ENCODE data around the gene CD151.

The CD151 gene

DNA sequence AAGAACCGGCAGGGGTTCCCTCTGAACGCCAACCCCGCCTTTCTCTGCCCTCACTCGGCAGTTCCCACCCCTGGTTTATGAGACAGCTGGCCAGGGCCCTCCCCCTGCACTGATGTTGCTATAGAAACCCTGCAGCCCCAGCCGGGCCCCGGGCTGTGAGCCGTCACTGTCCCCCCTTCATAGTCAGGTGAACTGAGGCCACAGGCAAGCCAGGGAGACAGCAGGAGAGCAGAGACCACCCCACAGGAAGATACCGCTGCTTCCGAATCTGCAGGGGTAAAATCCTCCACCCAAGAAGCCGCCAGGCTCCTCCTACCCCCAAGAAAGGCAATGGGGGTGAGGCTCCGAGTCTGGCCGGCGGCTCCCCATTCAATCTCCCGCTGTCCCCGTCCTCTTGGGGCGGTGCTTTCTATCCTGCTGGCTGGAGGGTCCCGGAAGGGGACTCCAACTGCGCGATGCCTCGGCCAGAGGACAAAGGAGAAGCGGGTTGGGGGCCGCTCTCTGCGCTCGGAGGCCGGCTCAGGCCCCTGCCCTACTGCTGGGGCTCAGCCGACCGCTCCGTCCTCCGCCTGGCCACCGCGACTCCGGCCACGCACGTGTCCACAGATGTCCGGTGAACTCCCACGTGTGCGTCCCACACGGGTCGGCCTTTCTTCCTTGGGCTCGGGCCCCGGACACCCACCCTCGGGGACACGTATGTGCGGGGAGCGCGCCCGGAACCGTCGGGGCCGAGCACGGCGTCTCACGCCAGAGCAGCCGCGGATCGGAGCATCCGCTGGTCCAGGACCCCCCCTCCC is 35.3 kb upstream of the CD151 start:
- DNase-seq, result peak; percentile 50

DNA sequence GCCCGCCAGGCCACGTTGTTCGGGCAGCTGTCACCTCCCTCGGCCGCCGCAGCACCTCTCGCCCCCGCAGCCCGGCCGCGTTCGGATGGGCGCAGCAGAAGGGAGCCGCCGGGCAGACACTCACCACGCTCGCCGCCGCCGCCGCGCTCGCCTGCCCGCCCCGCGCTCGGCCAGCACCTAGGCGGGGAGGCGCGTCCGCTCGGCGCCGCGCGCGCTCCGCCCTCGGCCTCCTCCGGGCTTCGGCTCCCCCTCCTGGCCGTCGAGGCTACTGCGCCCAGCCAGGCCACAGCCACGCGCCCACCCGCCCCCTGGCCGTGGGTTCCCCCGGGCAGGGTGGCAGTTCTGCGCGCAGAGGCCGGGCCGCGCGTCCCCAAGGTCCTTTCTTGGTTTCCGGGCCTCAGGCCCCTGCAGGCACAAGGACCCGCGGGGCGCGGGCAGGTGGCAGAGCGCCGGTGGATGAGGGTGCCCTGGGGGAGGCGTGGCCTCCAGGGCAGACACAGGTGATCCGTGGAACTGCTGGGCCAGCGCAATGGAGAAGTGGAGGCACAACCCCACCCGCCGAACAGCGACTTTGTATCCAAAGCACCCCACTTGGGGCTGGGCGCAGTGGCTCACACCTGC is 34.5 kb upstream of the CD151 start, which contains the start of gene SLC25A22:
SLC25A22 (minus strand) TSS at position 189 of the 621 bp plus-strand sequence. CDS start 3,275 bp downstream, outside the sequence.
- peak; percentile 79 for DNase-seq

DNA sequence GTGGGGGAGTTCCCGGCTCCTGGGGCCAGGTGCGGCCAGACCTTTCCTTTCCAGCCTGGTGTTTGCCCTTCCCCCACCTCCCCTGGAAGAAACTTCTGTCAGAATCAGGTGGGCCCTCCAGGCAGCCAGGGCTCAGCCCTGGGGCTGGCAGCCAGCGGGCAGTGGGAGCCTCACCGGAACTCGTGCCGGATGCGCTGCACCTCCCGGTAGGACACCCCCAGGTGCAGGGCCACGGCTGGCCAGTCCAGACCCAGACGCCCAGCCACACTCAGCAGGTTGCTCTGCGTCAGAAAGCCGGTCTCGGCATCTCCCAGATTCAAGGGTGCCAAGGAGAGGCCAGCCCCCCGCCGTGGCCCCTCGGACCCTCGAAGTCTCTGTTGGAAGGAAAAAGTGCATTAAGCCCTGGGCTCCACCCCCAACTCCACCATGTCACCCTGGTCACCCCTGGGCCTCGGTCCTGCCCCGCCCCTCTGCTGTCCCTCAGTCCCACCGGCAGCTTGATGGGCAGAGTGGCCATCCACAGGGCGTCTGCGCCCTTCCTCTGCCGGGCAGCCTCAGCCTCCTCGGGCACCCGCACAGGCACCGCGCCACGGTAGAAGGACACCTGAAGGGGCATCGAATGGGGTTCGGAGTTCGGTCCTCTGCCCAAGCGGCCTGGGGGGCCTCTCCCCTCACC is 33.0 kb upstream of the CD151 start:
- DNase-seq, result no peak

DNA sequence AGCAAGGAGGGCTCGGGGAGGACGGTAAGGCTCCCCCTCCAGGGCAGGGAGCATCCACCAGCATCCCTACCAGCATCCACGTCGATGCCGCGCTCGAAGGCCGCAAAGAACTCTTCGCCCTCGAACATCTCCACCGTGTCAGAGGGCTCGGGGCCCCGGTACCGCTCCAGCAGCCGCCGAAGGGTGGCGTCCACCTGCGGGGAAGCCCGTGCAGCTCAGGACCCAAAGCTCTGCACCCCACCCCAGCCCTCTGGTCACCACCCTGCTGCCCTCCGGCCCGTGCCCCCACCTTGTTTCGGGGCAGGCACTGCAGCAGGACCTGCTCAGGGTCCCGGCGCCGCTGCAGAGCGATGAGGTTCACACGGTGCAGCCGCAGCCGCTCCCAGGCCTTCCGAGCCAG is 32.3 kb upstream of the CD151 start:
- DNase-seq, result no peak

DNA sequence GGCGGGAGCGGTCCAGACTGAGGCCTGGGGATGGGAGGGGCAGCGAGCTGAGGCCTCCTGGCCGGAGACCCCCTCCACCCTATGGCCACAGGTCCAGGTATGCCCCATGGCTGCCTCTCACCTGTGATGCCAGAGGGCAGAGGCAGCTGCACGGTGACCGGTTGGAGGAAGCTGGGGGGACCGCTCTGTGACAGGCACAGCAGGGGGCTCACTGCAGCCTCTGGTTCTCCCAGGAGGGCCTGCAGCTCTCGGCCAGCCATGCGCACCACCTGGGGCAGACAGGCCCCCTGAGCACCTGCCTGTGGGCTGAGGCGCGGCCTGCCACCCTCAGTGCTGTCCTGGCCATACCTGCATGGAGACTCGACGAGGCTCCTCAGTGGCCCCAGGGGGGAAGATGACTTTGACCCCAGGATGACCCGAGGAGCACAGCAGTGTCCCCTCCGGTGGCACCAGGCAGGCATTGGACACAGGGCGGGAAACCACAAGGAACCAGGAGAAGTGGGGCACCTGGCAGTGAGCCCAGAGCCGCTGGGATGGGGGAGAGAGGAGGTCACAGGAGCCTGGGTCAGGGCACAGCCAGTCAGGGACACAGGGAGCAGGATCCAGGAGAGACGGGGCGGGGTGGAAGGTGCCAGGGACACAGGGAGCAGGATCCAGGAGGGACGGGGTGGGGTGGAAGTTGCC is 31.5 kb upstream of the CD151 start:
- no peak for DNase-seq

DNA sequence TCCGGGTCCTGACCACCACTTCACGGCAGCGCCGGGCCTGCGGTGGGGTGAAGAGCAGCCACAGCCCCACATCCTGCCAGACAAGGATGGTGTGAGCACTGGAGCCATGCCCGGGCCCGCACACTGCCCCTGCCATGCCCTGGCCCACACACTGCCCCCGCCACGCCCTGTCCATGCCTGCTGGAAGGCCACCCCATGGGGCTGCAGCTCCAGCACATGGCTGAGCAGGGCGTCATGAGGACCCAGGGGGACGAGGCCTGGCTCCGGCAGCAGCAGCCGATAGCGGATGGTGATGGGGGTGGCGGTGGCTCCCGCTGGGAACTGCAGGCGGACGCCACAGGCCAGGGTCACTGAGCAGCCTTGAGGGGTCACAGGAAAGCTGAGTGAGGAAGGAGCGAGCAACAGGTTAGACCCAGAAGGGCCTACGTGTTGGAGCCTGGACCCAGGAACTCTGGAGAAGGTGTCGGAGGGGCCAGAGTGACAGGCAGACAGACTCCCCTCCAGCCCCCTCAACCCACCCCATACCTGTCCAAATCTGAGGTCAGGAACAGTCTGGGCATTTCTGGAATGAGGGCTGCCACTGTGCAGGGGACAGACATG is 30.6 kb upstream of the CD151 start:
- DNase-seq, result no peak

DNA sequence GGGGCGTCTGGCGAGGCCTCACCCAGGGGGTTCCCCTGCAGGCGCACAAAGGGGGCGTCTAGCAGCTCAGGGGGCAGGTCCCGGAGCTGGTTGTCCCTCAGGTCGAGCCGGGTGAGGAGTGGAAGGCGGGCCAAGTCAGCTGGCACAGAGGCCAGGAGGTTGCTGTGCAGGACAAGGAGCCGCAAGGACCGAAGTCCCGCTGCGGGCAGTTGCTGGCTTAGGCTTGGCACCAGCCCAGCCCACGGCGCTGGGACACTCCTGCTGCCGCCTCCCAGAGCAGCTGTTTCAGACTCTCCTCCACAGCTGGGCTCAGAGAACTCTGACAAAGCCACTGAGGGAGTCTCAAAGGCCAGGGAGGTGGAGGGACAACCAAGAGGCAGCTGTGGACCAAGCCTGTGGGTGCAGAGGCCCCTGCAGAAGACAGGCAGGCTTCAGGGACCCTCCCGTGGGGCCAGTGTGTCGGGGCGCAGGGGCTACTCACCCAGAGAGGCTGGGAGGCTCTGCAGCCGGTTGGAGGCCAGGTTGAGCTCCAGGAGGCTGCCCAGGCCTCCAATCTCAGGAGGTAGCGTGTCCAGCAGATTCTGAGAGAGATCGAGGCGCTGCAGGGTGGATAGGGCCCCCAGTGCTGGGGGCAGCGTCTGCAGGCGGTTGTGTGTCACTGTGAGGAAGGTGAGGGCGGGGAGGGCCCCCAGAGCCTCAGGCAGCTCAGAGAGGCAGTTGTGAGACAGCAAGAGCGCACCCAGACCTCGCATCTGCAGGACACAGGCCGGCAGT is 29.9 kb upstream of the CD151 start:
- DNase-seq, result no peak

DNA sequence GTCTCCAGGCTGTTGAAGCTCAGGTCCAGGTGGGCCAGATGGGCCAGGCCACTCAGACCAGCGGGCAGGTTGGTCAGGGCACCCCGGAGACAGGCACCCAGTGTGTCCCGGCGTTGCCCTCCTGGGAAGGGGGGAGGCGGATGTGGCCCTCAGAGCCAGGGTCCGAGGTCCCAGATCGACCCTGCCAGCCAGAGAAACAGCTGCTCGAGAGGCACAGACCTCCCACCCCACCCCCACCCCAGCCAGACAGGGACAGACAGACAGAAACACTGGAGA is 29.3 kb upstream of the CD151 start:
- no peak for DNase-seq

DNA sequence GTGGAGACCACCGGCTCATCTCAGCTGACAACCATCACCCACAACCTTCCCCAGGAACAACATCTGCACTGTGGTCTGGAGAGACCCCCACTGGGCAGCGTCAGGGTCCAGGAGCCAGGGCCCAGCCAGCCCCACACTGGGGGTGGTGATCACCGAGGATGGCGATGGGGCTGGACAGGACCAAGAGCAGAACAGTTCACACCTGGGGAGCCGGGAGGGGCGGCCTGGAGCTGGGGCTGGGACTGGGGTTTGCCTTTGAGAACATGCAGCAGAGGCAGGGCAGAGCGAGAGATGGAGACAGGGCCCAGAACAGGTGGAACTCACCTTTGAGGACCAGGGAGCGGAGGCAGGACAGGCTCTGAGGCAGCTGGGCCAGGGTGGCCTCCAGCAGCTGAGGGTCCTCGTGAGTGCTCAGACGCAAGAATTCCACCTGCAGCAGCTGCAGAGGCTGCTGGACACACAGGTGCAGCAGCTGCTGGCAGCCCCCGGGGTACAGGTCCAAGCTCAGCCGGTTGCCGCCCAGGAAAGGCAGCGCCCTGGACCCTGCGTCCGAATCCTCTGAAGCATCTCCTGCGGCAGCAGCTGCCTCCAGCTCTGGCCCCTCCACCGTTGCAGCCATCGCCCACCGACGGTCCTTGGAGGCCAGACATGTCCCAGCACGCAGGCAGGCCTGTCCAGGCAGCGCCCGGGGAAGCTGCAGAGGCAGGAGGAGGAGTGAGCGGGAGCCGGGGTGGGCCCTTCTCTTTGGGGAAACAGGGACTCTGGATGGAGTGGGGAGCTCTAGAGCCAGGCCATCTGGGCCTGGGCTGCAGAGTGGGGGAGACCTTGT is 28.8 kb upstream of the CD151 start:
- no peak for DNase-seq

DNA sequence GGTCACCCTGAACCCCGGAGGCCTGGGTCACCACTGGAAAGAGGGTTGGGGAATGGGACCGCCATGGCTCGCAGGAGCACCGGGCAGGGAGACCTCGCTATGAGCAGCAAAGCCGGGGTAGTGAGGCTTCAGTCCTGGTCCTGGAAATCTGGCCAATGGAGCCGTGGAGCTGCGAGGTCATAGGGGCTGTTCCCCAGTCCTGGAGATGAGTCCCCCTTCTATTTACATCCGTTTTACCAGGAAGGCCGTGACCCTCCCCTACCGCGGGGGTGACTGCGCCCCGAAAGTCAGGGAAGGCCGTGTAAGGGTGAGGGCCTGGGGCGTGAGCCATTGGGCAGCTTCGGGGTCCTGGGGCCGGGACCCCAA is 28.2 kb upstream of the CD151 start:
- DNase-seq, result no peak

DNA sequence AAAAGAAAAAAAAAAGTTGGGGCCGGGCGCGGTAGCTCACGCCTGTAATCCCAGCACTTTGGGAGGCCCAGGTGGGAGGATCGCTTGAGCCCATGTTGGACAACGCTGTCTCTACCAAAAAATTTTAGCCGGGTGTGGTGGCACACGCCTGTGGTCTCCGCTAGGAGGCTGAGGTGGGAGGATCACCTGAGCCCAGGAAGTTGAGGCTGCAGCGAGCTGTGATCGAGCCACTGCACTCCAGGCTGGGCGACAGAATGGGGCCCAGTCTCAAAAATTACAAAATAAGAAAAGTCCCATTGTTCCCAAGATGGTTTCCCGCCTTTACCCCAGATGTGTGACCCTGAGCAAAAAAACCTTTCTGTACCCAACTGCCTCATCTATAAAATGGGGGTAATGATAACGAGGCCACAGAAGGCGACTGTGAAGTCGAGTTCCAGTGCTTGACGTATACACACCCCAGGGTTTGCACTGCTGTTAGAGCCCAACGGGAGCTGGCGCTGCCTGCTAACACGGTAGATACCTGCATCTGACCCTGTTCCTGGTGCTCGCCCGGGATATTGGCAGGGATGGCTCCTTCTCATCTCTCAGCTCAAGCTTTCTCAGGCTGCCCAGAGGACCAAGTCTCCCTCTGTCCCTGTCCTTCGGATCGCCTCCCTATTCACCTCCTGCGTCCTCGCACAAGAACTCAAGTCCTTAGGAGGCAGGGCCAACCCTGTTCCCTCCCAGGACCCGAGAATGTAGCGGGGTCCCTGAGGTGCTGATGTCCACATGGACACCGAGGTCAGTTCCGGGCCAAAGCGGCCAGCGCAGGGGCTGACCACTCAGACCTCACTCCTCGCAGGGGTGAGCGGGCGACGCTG is 24.1 kb upstream of the CD151 start:
- DNase-seq, result no peak

DNA sequence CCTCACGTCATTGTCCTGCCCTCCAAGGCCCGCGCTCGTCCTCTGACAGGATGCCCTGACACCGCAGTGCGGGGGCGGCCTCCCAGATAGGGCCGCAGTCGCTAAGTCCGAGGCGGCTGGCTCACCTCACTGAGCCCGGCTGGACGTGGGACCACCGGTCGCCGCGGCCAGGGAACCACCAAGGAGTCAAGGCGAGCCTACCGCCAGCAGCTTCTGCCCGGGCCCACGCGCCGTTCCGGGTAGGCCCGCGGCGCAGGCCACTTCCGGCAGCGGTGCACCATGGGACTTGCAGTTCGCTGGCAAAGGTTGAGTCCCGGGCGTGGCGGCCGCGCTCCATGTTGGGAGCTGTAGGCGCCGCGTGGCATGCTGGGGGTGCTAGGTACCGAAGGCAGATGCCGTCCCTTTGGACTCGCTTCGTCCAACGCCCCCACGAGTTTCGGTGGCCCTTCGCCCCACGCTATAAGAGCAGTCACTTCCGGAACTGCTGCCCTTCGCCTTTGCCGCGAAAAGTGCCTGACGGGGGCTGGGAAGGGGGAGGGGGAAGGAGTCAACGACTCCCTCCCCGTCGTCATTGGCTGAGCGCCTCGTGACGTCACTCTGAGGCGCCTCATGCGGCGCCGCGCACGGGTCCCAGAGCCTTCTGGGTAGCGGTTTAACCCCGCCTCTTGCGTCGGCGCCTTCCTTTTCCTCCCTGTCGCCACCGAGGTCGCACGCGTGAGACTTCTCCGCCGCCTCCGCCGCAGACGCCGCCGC is 23.3 kb upstream of the CD151 start, which contains the start of gene RPLP2:
RPLP2 (plus strand) TSS at position 681 of the 753 bp plus-strand sequence. CDS start 268 bp downstream, outside the sequence.
- peak; percentile 99 for DNase-seq

DNA sequence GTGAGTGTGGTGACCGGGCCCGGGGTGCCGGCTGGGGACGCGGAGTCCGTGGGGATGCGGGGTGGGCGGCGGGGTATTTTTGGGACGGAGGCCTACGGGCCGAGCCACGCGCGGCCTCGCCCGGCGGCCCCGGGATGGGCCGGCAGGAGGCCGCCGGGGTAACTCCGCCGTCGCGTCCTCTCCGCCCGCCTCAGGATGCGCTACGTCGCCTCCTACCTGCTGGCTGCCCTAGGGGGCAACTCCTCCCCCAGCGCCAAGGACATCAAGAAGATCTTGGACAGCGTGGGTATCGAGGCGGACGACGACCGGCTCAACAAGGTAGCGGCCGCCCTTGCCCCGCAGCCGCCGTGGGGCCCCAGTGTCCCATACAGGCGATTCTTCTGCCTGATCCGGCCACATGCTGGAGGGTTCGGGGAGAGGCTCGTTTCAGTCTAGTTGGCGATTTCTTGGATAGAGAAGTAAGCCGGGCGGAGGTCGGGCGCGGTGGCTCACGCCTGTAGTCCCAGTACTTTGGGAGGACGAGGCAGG is 22.6 kb upstream of the CD151 start:
- DNase-seq, result no peak

DNA sequence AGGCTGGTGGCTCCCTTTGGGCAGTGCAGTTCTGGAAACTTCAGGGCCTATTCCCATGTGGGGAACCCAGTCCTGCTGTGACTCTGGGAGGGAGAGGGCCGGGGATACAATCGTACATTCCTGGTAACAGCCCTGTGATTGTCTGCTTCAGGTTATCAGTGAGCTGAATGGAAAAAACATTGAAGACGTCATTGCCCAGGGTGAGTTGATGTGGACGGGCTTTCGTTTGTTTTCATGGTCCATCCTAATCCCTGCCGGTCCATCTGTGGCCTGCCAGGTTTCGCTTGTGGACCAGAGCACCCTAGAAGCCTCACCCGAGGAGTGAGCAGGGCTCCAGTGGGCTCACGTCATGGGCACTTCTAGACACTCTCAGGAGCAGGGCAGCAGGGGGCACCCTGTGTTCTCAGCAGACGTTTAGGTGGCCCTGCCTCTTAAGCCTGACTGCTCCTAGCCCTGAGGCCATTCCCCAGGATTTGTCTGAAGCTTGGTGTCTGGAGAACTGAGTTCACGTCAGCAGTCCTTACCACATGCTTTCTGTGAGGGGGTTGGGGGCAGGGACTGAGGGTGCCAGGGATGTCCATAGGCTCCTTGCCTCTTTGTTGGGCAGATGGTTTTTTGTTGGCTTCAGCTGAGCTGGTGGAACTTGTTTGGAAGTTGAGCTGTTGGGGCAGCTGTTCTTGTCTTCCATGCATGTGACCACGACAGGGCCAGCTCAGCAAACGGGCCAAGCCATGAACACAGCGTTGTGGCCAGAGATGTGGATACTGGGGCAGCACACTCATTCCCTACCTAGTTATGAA is 21.1 kb upstream of the CD151 start:
- no peak for DNase-seq

DNA sequence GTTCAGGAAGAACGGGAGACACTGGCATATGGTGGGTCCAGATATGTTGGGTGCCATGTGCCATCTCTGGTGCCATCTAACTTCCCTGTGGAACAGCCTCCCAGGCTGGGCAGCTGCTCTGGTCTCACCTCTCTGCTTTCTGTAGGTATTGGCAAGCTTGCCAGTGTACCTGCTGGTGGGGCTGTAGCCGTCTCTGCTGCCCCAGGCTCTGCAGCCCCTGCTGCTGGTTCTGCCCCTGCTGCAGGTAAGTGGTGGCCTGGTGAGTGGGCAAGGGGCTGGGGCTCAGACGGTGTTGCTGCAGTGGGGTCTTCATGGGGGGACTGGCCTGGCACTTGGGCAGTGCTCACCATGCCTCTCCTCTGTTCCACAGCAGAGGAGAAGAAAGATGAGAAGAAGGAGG is 20.4 kb upstream of the CD151 start:
- no peak for DNase-seq

DNA sequence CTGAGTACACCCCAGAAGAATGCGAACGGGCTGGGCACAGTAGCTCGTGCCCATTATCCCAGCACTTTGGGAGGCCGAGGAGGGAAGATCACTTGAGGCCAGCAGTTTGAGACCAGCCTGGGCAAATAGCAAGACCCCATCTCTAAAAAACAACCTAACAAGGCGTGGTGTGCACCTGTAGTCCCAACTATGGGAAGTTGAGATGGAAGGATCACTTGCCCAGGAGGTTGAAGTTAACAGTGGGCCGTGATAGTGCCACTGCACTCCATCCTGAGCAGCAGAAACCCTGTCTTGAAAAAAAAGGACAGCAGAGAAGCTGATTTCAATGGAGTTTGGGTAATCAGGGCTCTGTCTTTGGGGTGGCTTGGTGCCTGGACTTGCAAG is 19.7 kb upstream of the CD151 start:
- no peak for DNase-seq

DNA sequence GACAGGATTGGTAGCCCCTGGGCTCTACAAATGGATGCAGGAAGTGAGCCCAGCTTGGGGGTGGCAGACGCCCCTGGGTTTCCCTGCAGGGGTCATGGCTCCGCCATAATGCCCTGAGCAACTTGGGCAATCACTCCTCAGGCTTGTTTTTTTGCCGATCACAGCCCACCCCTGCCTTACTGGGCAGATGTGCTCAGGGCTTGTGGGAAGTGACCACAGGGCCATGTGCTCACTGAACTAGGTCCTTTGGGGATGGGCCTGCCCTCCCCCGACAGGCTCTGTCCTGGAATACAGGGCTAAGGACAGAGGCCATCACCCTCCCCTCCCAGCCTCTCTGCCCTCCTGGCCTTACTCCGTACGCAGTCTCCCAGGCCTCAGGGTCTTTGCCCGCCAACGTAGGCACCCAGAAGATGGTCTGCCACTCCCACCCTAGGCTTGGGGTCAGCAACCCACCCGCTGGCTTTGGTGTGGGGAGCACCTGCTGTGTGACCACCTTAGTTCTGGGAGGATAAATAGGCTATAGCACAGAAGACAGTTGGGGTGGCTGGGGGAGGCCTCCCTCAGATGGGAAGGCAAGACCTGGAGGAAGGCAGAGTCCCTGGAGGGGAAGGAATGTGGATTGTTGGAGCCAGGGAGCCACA is 19.2 kb upstream of the CD151 start:
- DNase-seq, result no peak

All from activated T-cell treated with anti-CD3 and anti-CD28 coated beads for 4 hours (primary cell).